Amygdala (tissue), 56 donors: ENCODE results near the gene TBXAS1.
A peak's percentile ranks its signal among the peaks of the same experiment; 100 is the strongest.

ENCODE experiments used
- DNase-seq, 56 donors: peaks; one replicate each; lab custom pipeline; 2025; lab: John Stamatoyannopoulos, UW

Gene TBXAS1

DNA sequence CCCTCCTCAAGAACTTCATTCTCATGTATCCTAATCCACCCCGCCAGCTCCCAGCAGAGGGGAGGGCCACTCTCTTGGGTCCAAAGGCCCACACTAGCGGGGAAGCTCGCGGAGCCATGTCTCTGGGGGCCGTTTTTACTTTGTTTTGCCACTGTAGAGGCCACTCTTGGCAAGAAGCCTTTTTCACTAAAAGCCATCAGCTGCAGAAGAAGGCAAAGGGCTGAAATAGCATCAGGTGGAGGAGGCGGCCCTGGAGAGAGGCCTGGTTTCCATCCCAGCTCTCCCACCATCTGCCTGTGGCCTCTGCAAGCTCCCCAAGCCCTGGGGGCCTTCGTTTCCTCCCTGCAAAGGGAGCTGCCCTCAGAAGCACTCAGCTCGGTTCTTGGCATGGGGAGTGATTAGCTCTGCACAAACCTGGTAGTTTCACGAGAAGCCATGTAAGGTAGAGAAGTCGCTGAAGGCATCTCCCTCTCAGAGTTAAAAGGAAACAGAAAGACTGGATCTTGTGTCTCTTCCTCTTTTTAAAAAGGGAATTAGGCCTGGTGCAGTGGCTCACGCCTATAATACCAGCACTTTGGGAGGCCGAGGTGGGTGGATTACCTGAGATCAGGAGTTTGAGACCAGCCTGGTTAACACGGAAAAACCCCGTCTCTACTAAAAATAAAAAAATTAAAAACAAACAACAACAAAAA lies 163.4 kb downstream of the TBXAS1 start:
- no peak for DNase-seq

GRCh38 chr7:139993169-139993568 lies 164.1 kb downstream of the TBXAS1 start:
- DNase-seq: no peak

- DNase-seq: no peak
Measured at GRCh38 chr7:139993592-139993991, 164.5 kb downstream of the TBXAS1 start.

DNA sequence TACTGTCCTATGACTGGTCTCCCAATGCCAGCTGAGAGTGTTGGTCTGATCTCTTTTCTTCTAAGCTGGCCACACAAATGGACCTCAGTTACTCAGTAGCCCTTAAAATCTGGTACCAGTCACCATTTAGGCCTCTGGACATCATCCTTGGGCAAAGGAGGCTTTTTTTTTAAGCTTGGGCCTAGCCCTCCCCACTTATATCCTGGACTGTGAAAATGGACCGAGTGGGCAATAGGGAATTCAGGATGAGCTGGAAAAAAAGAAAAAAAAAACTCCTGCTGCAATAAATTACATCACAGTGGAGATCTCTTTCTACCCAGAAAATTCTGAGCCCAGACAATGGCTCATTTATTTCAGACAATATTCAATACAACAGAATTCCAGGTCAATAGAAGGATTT lies 165.3 kb downstream of the TBXAS1 start:
- DNase-seq: peak in 7 of 56 donors; percentile 8 to 22 (median 15)

GRCh38 chr7:139995017-139995915 lies 166.2 kb downstream of the TBXAS1 start:
- DNase-seq: peak in 45 of 56 donors; percentile 9 to 82 (median 53)

GRCh38 chr7:139998572-139998971 lies 169.5 kb downstream of the TBXAS1 start:
- no peak for DNase-seq

DNA sequence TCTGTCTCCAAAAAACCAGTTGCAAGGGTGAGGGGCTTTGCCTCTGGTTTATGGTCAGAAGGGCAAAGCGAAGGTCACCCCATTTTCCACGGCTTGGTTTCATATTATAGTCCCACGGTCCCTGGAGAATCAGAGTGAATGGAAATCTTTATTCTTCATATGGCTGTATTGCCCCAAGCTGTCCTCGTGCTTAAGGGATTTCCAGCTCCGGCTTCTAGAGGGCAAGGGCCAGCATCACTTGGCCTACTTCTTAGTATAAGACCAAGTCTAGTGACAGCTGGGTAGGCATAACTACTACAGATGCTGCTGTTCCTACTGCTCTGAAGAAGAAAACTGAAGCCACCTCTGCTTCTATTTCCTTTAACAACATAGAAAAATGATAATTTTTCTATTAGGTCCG lies 170.5 kb downstream of the TBXAS1 start:
- DNase-seq: no peak

GRCh38 chr7:140000666-140001268 lies 171.7 kb downstream of the TBXAS1 start:
- DNase-seq: no peak

GRCh38 chr7:140003913-140004382 lies 174.9 kb downstream of the TBXAS1 start:
- DNase-seq: peak in 3 of 56 donors; percentile 3 to 22 (median 7)

DNA sequence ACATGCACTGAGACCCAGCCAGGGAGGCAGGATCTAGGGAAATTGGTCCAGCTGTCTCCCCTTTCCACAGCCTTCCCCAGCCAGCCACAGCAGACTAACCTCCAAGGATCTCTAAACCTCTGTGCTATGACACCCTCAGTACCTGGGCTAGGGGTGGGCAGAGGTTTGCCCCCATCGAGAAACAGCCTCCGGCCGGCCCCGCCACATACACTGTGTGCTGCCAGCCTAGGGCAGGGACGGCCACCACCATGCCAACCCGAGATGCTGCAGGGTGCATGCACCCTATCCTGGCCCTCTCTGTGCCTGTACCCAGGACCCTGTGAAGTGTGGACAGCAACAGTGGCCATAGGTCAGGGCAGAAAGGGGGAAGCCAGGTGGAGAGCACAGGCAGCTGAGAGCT lies 175.6 kb downstream of the TBXAS1 start:
- no peak for DNase-seq

- no peak for DNase-seq
Measured at GRCh38 chr7:140005341-140005740, 176.3 kb downstream of the TBXAS1 start.

DNA sequence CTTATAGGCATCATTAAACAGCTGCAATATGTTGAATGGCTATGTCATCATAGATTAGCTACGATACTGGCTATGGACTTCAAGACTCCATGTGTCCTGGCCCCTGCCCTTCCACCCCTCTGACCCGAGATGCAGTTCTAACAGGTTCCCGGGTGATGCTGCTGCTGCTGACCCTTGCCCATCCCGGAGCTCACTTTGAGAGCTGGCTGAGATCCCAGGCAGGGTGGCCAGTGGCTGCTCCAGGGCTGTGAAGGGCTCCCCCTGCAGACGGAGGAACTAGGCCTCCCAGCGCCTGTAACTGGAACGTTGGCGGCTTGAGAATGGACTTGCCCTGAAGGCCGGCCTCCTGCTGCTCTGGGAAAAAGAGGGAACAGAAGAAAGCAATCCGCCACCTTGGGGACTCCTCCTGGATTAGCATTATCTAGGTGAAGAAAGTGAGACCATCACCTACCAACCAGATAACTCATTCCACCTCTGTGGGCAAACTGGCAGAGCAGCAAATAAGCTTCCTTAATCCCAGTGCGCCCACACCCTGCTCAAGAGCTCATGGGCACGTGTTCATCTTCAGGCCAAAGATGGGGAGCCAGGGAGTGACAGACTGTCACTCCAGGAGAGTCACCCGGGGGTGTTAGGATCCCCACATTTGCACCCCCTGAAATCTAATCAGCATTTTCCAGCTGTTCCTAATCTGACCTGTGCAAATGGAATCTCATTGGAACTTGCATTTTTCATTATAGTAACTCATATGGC lies 176.9 kb downstream of the TBXAS1 start:
- DNase-seq: peak in 2 of 56 donors; percentile 8 to 11

- DNase-seq: no peak
Measured at GRCh38 chr7:140006600-140006999, 177.5 kb downstream of the TBXAS1 start.

DNA sequence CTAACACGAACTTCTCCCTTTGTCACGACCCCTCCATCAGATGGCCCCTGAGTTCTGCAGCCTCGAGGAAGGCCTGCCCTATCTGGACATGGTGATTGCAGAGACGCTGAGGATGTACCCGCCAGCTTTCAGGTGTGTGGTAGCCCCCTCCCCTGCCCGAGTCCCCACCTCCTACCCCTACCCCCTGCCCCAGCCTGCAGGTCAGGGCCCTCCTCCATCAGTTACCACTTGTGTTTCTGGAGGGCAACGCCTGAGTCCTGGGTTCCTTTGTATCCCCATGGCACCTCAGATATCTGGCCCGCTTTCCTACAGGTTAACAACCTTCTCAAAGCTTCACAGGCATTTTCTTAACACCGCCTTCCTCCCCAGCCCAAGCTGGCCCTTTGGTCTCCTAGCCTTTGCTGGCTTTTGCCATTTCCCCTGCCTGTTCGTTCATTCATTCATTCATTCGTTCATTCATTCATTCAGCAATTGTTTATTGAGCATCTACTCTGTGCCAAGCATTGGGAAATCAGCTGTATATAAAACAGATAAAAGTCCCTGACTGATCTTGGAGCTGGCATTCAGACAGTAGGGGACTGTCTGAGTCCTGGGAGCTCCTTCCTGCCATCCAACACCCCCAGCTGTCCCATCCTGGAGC lies 178.1 kb downstream of the TBXAS1 start:
- no peak for DNase-seq

GRCh38 chr7:140008755-140009610 lies 179.9 kb downstream of the TBXAS1 start:
- no peak for DNase-seq

DNA sequence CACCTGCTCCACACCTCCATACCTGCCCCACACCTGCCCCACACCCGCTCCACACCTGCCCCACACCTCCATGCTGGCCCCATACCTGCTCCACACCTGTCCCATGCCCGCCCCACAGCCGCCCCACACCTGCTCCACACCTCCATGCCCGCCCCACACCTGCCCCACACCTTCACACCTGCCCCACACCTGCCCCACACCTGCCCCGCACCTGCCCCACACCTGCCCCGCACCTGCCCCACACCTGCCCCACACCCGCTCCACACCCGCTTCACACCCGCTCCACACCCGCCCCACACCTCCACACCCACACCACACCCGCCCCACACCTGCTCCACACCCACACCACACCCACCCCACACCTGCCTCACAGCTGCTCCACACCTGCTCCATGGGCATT lies 180.7 kb downstream of the TBXAS1 start:
- no peak for DNase-seq

DNA sequence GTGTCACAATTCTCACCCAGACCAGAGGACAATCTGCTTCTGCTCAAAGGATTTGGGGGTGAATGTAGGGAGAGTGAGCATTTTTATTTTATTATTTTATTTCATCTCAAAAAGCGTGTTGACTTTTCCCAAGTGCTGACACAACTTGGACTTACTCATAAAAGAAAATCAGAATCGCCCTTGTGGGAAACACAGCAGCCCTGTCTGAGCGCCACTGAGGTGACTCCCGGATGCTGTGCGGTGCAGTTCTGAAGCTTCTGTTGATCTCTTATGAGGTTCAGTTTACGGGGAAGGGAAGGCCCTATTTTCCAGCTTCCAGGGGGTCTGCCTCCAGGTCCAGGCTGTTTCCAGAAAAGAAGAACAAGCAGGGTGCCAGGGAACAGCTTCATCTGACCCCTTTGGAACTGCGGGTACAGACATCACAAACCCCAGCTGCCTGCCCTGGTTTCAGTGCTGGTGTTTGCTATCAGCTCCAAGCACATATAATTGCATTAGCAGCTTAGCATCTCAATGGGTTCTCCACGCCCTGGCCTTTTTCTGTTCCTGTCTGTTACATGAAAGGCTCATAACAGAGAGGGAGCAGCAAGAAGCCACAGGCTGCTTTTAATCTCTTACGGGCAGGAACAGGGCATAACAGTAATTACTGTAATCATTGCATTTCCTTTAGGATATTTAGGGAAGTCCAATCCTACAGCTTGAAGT lies 181.3 kb downstream of the TBXAS1 start:
- no peak for DNase-seq

- no peak for DNase-seq
Measured at GRCh38 chr7:140013676-140014075, 184.6 kb downstream of the TBXAS1 start.
